ENCODE data around the gene CCDC177.

CCDC177 gene

DNA sequence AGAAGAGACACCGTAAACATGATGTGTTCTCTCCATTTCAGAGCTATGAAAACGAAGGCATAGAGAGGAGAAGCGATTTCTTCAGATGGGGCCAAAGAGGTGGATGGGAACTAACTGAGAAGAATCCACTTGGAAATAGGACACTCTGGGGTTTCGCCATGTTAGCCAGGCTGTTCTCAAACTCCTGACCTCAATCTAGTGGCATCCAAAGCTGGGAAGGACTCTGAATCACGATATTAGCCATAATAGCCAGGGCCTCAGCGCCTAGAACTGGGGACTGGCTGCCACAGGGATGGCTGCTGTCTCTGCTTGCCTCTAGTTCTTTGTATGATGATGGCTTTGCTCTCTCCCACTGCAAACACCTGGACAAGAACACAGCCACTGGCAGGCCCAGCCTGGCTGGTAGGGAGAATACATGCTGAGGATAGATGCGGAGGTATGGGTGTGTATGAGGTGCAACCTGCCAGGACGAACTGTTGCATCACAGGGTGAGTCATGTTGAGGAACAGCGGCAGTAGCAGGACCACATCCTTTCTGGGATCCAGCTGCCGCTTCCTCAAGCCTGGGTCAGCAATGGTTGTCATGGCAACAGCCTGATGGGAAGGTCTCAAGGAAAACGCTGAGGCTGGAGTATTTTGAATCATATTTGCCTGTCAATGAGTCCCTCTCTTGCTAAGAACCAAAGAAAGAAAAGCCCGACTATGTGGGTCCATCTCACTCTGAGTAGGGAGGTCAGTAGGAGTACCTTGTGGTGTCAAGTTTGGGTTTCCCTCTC, 31.1 kb downstream of the CCDC177 start:
- H3K4me1 ChIP-seq (ENCODE audit: insufficient read depth, low read length, severe bottlenecking) = no peaks in the 10 kb centered on the region
- no peaks in the 10 kb centered on the region for H3F3A ChIP-seq (ENCODE audit: insufficient read depth, low read length)
- H3K4me3 ChIP-seq (ENCODE audit: low read depth, low read length, poor library complexity, severe bottlenecking) = no peak overlapping the region
- H3K9me2 ChIP-seq (ENCODE audit: low read depth, low read length) = no peaks in the 10 kb centered on the region
- H3K4me2 ChIP-seq (ENCODE audit: low read length) = no peak overlapping the region
- H3K79me2 ChIP-seq (ENCODE audit: insufficient read depth, low read length) = no peaks in the 10 kb centered on the region
- no peaks in the 10 kb centered on the region for H4K20me1 ChIP-seq (ENCODE audit: insufficient read depth, low read length)
- no peaks in the 10 kb centered on the region for H3K36me3 ChIP-seq (ENCODE audit: insufficient read depth, low read length)
- H3K27ac ChIP-seq (ENCODE audit: low read depth, low read length, poor library complexity, severe bottlenecking) = no peak overlapping the region
- H3K27me3 ChIP-seq (ENCODE audit: insufficient read depth, low read length) = no peaks in the 10 kb centered on the region
- no peak for TF ChIP-seq EZH2 (IDR thresholded peaks at IDR 0.05; ENCODE audit: borderline replicate concordance, low read length)
- TF ChIP-seq, protein P1, sequence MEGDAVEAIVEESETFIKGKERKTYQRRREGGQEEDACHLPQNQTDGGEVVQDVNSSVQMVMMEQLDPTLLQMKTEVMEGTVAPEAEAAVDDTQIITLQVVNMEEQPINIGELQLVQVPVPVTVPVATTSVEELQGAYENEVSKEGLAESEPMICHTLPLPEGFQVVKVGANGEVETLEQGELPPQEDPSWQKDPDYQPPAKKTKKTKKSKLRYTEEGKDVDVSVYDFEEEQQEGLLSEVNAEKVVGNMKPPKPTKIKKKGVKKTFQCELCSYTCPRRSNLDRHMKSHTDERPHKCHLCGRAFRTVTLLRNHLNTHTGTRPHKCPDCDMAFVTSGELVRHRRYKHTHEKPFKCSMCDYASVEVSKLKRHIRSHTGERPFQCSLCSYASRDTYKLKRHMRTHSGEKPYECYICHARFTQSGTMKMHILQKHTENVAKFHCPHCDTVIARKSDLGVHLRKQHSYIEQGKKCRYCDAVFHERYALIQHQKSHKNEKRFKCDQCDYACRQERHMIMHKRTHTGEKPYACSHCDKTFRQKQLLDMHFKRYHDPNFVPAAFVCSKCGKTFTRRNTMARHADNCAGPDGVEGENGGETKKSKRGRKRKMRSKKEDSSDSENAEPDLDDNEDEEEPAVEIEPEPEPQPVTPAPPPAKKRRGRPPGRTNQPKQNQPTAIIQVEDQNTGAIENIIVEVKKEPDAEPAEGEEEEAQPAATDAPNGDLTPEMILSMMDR (IDR thresholded peaks at IDR 0.05; ENCODE audit: low read length) = no peak
- H3K9ac ChIP-seq (ENCODE audit: low read length) = no peak overlapping the region
- no peak overlapping the region for H2AFZ ChIP-seq (ENCODE audit: low read length)
- no peaks in the 10 kb centered on the region for H3K9me3 ChIP-seq (ENCODE audit: low read length)

DNA sequence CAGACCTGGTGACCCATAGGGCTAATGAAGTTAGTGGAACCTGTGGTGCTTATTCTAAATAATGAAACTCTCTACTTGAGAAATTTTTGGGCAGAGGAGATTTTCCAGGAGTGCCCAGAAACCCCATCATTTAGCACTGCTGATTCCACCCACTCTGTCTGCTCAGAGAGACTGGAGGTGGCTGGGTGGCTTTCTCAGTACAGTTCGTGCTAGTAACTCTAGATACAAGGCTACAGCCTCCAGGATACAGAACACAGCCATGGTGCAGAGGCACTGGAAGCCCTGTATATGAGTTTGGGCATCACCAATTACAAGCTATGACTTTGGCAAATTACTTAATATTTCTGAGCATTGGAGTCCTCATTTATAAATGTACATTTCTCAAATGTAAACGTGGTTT, 32.4 kb downstream of the CCDC177 start:
- H3K27me3 ChIP-seq (ENCODE audit: insufficient read depth, low read length) = no peaks in the 10 kb centered on the region
- H3K4me2 ChIP-seq (ENCODE audit: low read length) = no peak overlapping the region
- no peaks in the 10 kb centered on the region for H4K20me1 ChIP-seq (ENCODE audit: insufficient read depth, low read length)
- no peak overlapping the region for H3K4me3 ChIP-seq (ENCODE audit: low read depth, low read length, poor library complexity, severe bottlenecking)
- TF ChIP-seq, protein P1 (IDR thresholded peaks at IDR 0.05; ENCODE audit: low read length) = no peak
- no peaks in the 10 kb centered on the region for H3K36me3 ChIP-seq (ENCODE audit: insufficient read depth, low read length)
- H3K9me3 ChIP-seq (ENCODE audit: low read length) = no peaks in the 10 kb centered on the region
- H3K9ac ChIP-seq (ENCODE audit: low read length) = no peak overlapping the region
- no peaks in the 10 kb centered on the region for H3K4me1 ChIP-seq (ENCODE audit: insufficient read depth, low read length, severe bottlenecking)
- no peaks in the 10 kb centered on the region for H3F3A ChIP-seq (ENCODE audit: insufficient read depth, low read length)
- H2AFZ ChIP-seq (ENCODE audit: low read length) = no peak overlapping the region
- H3K9me2 ChIP-seq (ENCODE audit: low read depth, low read length) = no peaks in the 10 kb centered on the region
- H3K79me2 ChIP-seq (ENCODE audit: insufficient read depth, low read length) = no peaks in the 10 kb centered on the region
- no peak overlapping the region for H3K27ac ChIP-seq (ENCODE audit: low read depth, low read length, poor library complexity, severe bottlenecking)

DNA sequence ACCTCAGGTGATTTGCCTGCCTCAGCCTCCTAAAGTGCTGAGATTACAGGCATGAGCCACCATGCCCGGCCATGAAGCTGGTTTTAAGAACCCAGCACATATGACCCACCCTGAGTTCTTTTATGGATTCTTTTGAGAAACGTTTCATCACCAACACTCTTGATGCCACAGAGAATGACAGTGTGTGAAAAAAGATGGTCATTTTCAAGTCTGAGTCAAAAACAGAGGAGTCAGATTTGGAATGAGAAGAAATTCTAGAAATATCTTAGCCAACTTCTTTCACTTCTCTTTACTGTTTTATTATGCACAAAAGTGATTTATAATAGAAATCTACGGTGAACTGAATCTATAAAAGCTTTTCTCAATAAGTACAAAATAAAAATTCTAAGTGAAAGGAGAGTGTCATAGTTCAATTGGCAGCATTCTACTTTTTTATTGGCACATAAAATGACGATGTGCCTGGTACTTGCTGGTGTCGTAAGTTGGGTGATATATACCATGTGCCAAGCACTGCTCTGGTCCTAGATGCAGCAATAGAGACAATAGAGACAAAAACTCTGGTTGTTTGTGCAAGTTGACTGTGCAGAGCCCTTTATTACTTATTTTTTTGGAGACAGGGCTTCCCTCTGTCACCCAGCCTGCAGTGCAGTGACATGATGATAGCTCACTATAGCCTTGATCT, 33.9 kb downstream of the CCDC177 start:
- H3K9me3 ChIP-seq (ENCODE audit: low read length) = no peaks in the 10 kb centered on the region
- no peak for TF ChIP-seq EZH2 (IDR thresholded peaks at IDR 0.05; ENCODE audit: borderline replicate concordance, low read length)
- TF ChIP-seq, protein P1 (IDR thresholded peaks at IDR 0.05; ENCODE audit: low read length) = no peak
- H4K20me1 ChIP-seq (ENCODE audit: insufficient read depth, low read length) = no peaks in the 10 kb centered on the region
- H3K9me2 ChIP-seq (ENCODE audit: low read depth, low read length) = no peaks in the 10 kb centered on the region
- no peak overlapping the region for H3K4me2 ChIP-seq (ENCODE audit: low read length)
- H3K4me1 ChIP-seq (ENCODE audit: insufficient read depth, low read length, severe bottlenecking) = no peaks in the 10 kb centered on the region
- H3K27ac ChIP-seq (ENCODE audit: low read depth, low read length, poor library complexity, severe bottlenecking) = no peak overlapping the region
- H3K79me2 ChIP-seq (ENCODE audit: insufficient read depth, low read length) = no peaks in the 10 kb centered on the region
- no peaks in the 10 kb centered on the region for H3K36me3 ChIP-seq (ENCODE audit: insufficient read depth, low read length)
- no peak overlapping the region for H3K9ac ChIP-seq (ENCODE audit: low read length)
- no peaks in the 10 kb centered on the region for H3F3A ChIP-seq (ENCODE audit: insufficient read depth, low read length)
- H3K27me3 ChIP-seq (ENCODE audit: insufficient read depth, low read length) = no peaks in the 10 kb centered on the region
- no peak overlapping the region for H2AFZ ChIP-seq (ENCODE audit: low read length)
- no peak overlapping the region for H3K4me3 ChIP-seq (ENCODE audit: low read depth, low read length, poor library complexity, severe bottlenecking)
